Ovary (tissue), 3 donors: ENCODE results near the gene NUDT8.

Source experiments
- CTCF ChIP-seq, 3 donors: fragments of 450-650 bp in 2 of 3; fragments of 200-600 bp in 1 of 3; IDR thresholded peaks; one replicate each; pipeline versions ENCODE4 v1.5.1 to v1.8.0; 2016 to 2022; ENCODE audit warnings: antibody characterized with exemption in 3 of 3, mild to moderate bottlenecking in 1 of 3
- EP300 ChIP-seq: sonication (generic); formaldehyde crosslinking; IDR thresholded peaks from one replicate; pipeline ENCODE4 v1.6.1; 2017; ENCODE audit warnings: antibody characterized with exemption
- POLR2A ChIP-seq: fragments of 450-650 bp; IDR thresholded peaks from one replicate; pipeline ENCODE4 v1.6.1; 2017; ENCODE audit warnings: antibody characterized with exemption, mild to moderate bottlenecking, moderate library complexity
- donor health status: DM: no; HTN: no; CAD: no.

DNA sequence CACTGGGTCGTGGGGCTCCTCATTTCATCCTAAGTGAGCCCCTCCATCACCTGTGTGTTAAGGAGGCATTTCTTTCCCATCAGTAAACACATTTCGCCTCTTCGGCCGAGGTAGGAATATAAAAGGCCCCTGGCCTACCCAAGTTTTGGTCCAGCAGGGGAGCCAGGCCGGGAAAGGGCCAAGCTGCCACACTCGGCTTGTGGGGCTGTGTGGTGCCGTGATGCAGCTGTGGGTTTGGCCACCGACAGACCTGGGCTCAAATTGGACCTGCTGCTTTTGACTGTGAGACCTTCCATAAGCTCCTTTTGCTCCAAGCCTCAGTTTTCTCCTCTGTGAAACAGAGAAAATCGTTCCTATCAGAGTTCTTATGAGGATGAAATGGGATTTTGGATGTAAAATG, 22.2 kb downstream of the NUDT8 start:
- TF ChIP-seq CTCF (IDR thresholded peaks at IDR 0.05) (no peak), POLR2A (no peak), EP300 (no peak)
